PC-3 (cell line): Measurements from ENCODE around the gene H19.

Experiments used
- EZH2phosphoT487 ChIP-seq: fragments of 300-600 bp; sonication (generic); IDR thresholded peaks from 2 replicates; pipeline ENCODE4 v1.6.1; 2018; ENCODE audit warnings: mild to moderate bottlenecking, antibody characterized with exemption, low read length, borderline replicate concordance
- TF ChIP-seq, protein P1 (sequence below): fragments of 300-600 bp; sonication (generic); conservative IDR thresholded peaks from 2 replicates; pipeline ENCODE4 v1.5.1; 2017; ENCODE audit warnings: antibody characterized with exemption, low read depth, mild to moderate bottlenecking, low read length

DNA sequence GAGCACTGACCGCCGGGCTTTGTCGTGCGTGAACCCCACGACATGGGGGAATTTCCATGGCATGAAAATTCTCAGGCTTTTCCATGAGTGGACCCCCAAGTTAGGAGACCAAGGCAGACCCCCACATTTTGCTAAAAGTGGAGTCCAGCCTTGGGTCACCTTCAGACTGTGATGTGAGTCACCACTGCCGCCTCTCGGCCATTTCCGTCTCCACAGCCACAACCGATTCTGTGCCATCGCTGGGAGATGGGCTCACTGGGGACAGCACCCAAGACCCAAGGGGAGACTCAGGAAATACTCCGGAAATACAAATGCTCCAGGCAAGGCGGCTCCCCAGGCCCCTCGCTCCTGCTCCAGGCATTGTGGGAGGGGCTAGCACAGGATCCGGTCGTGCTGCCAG lies 1.2 kb upstream of the H19 start:
- TF ChIP-seq, protein P1, sequence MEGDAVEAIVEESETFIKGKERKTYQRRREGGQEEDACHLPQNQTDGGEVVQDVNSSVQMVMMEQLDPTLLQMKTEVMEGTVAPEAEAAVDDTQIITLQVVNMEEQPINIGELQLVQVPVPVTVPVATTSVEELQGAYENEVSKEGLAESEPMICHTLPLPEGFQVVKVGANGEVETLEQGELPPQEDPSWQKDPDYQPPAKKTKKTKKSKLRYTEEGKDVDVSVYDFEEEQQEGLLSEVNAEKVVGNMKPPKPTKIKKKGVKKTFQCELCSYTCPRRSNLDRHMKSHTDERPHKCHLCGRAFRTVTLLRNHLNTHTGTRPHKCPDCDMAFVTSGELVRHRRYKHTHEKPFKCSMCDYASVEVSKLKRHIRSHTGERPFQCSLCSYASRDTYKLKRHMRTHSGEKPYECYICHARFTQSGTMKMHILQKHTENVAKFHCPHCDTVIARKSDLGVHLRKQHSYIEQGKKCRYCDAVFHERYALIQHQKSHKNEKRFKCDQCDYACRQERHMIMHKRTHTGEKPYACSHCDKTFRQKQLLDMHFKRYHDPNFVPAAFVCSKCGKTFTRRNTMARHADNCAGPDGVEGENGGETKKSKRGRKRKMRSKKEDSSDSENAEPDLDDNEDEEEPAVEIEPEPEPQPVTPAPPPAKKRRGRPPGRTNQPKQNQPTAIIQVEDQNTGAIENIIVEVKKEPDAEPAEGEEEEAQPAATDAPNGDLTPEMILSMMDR: no peak
- TF ChIP-seq EZH2phosphoT487: no peak
